HFFc6 (cell line): ENCODE measurements around the gene CEP63. TPM values are rescaled to one million over a fixed set of nuclear protein-coding genes. Genes with fewer than 3 reads are reported as not detected.
A peak's percentile ranks its signal among the peaks of the same experiment; 100 is the strongest.

Source experiments
- DNase-seq: peaks from one replicate; pipeline ENCODE4 v3.0.0-alpha.2; 2018
- H3K27ac Mint-ChIP-seq: 2 replicates; pipeline ENCODE4 v1.8.0; 2020; ENCODE audit warnings: mild to moderate bottlenecking, mixed read lengths
- H3K27me3 Mint-ChIP-seq: 2 replicates; pipeline ENCODE4 v1.8.0; 2021; ENCODE audit warnings: mild to moderate bottlenecking, moderate library complexity, mixed read lengths; ENCODE audit not compliant: insufficient read depth
- H3K36me3 Mint-ChIP-seq: 2 replicates; pipeline ENCODE4 v1.8.0; 2021; ENCODE audit warnings: low read depth, mixed read lengths
- H3K4me1 Mint-ChIP-seq: 2 replicates; pipeline ENCODE4 v1.8.0; 2020; ENCODE audit warnings: low read depth, mixed read lengths
- H3K4me3 Mint-ChIP-seq: 2 replicates; pipeline ENCODE4 v1.8.0; 2020; ENCODE audit warnings: mild to moderate bottlenecking, moderate library complexity, mixed read lengths
- H3K9me3 Mint-ChIP-seq: 2 replicates; pipeline ENCODE4 v1.8.0; 2020; ENCODE audit warnings: mild to moderate bottlenecking, mixed read lengths
- total RNA-seq, 6 experiments: library from RNA; stranded (reverse); fragmentation: NEBNext Ultra II Directional; extraction: Animal tissue kit (Norgen Biotek cat#: 25700); gene quantifications; 2 replicates in 1 of 6; 3 replicates in 5 of 6; pipeline ENCODE4 v1.2.3, GENCODE V29; 2021
- TF ChIP-seq, protein P1 (sequence below): fragments of 200-600 bp; sonication (generic); IDR thresholded peaks from 2 replicates; pipeline ENCODE4 v1.5.0; 2021; ENCODE audit warnings: antibody characterized with exemption, mild to moderate bottlenecking

CEP63 gene
- total RNA-seq, 6 experiments from 2014 or later, result 17.3 to 23.3 (median 21.3) TPM

DNA sequence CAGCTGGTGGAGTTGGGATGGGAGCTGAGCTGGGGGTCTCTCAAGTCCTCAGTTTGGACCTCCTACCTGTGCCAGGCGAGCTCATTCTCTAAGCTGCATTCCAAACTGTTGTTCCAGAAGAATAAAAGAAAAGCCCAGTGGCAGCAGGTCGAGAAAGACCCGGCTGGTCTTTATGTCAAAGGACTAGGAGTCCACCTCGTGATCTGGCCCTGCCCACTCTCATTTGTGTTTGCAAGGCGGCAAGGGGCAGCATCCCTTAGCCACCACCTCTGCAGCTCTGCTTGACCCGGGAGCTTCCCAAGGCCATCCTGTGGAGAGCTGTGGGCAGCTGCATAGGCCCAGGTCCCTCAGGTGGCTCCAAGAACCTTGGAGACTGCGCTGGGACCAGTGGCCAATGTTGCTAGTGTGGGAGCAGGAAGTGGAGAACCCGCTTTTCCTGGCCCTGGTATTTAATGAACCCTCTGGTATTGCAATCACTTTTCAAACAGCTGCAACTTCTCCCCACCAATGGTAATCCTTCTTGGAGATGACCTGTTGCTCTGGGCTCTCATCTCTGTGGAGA is 134.1 kb downstream of the CEP63 start:
- Mint-ChIP-seq H3K9me3 (no peaks in the 10 kb centered on the region), H3K27ac (no peak overlapping the region), H3K27me3 (peaks cover 5% of the 10 kb centered on the region; the same call in 1 of the 2 replicates), H3K4me3 (no peak overlapping the region), H3K4me1 (peaks cover 10% of the 10 kb centered on the region; the same call in 1 of the 2 replicates), H3K36me3 (no peaks in the 10 kb centered on the region)
- DNase-seq, result no peak
- TF ChIP-seq, protein P1, sequence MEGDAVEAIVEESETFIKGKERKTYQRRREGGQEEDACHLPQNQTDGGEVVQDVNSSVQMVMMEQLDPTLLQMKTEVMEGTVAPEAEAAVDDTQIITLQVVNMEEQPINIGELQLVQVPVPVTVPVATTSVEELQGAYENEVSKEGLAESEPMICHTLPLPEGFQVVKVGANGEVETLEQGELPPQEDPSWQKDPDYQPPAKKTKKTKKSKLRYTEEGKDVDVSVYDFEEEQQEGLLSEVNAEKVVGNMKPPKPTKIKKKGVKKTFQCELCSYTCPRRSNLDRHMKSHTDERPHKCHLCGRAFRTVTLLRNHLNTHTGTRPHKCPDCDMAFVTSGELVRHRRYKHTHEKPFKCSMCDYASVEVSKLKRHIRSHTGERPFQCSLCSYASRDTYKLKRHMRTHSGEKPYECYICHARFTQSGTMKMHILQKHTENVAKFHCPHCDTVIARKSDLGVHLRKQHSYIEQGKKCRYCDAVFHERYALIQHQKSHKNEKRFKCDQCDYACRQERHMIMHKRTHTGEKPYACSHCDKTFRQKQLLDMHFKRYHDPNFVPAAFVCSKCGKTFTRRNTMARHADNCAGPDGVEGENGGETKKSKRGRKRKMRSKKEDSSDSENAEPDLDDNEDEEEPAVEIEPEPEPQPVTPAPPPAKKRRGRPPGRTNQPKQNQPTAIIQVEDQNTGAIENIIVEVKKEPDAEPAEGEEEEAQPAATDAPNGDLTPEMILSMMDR, result no peak

DNA sequence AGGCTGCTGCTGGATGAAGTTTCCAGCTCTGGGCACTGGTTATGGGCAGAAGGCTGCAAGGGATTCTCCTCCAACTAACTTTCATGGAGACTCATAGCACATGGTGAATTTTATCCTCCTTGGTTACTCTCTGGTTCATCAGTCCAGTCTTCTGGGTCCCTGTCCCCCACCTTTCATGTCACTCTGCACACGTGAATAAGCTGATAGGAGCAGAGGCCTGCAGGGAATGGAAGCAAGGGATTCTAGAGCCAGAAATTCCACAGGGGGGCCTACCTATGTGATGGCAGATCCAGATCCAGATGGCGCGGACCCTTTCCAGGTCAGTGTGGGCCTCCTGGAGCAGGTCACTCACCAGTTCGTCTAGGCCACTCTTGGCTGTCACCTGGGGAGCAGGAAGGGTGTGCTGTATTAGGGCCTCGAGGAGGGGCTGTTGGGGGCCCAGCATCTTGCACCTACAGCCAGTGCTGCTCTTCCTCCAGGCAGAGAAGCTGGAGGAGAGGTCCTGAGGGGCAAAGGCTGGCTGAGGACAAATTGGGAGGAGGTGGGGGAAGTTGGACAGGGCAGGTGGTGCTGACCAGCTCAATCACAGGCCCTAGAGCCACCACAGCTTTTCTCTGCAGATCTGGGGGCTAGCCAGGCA is 134.7 kb downstream of the CEP63 start:
- Mint-ChIP-seq H3K9me3 (no peaks in the 10 kb centered on the region), H3K36me3 (no peaks in the 10 kb centered on the region), H3K4me1 (peaks cover 10% of the 10 kb centered on the region; the same call in 1 of the 2 replicates), H3K27me3 (peaks cover 5% of the 10 kb centered on the region; the same call in 1 of the 2 replicates), H3K27ac (no peak overlapping the region), H3K4me3 (no peak overlapping the region)
- DNase-seq, result no peak
- TF ChIP-seq, protein P1, result no peak

DNA sequence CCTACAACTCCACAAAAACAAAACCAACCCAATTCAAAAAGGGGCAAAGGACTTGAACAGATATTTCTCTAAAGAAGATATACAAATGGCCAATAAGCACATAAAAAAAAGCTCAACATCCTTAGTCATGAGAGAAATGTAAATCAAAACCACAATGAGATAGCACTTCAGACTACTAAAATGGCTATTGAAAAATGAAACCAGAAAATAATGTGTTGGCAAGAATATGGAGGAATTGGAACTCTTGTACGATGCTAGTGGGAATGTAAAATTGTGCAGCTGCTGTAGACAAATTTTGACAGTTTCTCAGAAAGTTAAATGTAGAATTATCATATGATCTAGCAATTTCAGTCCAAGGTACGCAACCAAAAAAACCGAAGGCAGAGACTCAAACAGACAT is 136.0 kb downstream of the CEP63 start:
- Mint-ChIP-seq H3K27me3 (peaks cover 5% of the 10 kb centered on the region; the same call in 1 of the 2 replicates), H3K4me3 (no peak overlapping the region; the same call in 1 of the 2 replicates), H3K27ac (no peak overlapping the region), H3K4me1 (peaks cover 10% of the 10 kb centered on the region; the same call in 1 of the 2 replicates), H3K36me3 (no peaks in the 10 kb centered on the region), H3K9me3 (no peaks in the 10 kb centered on the region)
- peak; percentile 11 for DNase-seq
- TF ChIP-seq, protein P1, result no peak

DNA sequence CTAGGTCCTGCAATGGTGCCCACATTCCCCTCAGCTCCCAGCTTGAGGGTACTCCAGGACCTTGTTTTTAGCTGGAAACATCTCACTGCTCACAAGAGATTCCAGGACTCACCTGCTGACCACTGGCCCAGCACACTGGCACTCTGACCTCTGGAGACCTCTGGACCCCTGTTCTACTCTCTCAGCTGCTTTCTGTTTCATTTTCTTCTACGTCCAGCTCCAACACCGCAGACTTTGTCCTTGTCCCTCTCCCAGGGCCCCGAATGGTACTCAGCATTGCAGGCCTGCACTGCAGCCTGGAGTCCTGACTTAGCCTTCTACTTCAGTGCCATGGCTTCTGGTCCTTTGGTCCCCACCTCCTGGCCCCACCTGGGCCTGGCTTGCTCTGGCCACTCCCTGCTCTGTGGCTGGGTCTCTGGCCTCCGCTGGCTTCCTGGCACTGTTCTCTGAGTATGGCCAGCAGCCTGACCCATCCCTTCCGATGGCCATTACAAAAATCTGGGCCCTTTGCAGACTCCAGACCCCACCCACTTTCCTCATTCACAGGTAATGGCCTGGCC is 137.0 kb downstream of the CEP63 start:
- no peaks in the 10 kb centered on the region for H3K36me3 Mint-ChIP-seq

DNA sequence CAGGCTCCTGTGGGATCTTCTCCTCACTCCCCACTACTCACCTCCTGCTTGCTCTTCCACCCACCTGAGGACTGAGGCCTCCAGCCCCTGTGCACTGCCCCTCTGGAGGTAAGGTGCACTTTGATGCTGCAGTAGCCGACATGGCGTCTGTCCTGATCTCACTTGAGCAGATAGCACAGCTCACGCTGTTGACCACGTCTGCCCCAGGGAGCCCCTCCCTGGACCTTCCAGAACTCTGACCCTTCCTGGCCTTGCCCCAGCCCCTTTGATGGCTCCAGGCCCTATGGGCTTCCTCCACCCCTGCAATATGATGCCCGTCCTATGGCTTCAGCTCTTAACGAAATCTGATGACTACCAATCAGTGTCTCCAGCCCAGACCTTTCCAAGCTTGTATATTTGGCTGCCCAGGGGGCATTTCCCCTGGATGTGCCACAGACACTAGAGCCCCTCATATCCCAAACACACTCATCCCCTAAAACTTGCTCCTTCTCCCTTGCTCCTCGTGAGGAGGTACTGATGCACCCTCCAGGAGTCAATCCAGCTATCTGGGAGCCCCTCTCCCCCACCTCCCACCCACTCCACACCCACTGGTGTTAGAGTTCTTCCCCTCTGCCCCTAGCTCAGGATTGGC is 137.9 kb downstream of the CEP63 start:
- no peak for DNase-seq
- Mint-ChIP-seq H3K4me3 (no peak overlapping the region), H3K27me3 (peaks cover 9% of the 10 kb centered on the region; the same call in 1 of the 2 replicates), H3K4me1 (peaks cover 15% of the 10 kb centered on the region; the same call in 1 of the 2 replicates), H3K27ac (no peak overlapping the region), H3K9me3 (no peaks in the 10 kb centered on the region), H3K36me3 (no peaks in the 10 kb centered on the region)
- TF ChIP-seq, protein P1, result no peak

More for the DNA sequence above, 137.0 kb downstream of the CEP63 start:
- TF ChIP-seq, protein P1, result no peak
- Mint-ChIP-seq H3K4me3 (no peak overlapping the region), H3K9me3 (no peaks in the 10 kb centered on the region), H3K4me1 (peaks cover 12% of the 10 kb centered on the region; the same call in 1 of the 2 replicates), H3K27me3 (peaks cover 7% of the 10 kb centered on the region; the same call in 1 of the 2 replicates), H3K27ac (no peak overlapping the region)
- DNase-seq, result no peak

Other genes with a start within 250 kb of the CEP63 start
- gene RYK, start 235.2 kb upstream of the CEP63 start, total RNA-seq, result 10 to 100 TPM; 46.0 to 54.2 (median 49.9) TPM
- gene AMOTL2, start 111.6 kb upstream of the CEP63 start, total RNA-seq, result 100 to 1,000 TPM; 244 to 311 (median 274) TPM
- gene ANAPC13, start 72 bp upstream of the CEP63 start, total RNA-seq, result 100 to 1,000 TPM; 123 to 152 (median 137) TPM
- gene KY, start 165.0 kb downstream of the CEP63 start, total RNA-seq, result under 1 TPM in 2 of 6 experiments, not detected in 4; 0.11 to 0.16 TPM